ENCODE results near the gene TEX19.

The TEX19 gene

DNA sequence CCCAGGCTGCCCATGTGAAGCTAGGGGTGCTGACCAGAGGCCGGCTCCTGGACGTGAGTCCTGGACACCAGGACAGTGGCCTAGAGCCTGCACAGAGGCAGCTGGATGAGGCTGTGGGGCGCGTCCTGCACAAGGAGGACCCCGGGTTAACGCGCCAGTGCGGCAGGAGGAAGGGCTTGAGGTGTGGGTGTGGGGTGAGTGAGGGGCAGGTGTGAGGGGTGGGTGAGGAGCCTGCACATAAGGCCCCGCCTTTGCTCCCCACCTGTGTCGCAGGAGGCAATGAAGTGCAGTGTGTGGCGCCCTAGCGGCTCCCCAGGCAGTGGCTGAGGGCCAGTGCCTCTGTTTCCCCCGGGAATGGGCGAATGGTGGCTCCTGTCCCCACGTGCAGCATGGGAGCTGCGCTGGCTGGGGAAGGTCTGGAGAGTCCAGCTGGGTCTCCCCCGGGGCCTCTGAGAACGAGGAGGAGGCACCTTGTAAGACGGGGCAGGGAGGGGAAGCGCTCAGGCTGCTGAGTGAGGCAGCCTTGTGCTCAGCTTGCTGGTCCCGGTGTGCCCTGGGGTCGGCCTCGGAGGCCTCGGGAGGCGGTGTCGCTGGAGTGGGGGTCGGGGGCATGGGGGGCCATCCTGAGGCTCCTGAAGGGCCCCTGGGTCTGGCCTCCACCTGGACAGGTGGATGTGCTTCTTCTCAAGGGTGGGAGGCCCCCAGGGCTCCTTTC lies 44.9 kb upstream of the TEX19 start:
- DNase-seq (ENCODE audit: extremely low spot score) = no peak
- POLR2A ChIA-PET = interaction anchor here (0.6 kb wide), 1 partner anchor 582 kb away, joined by 6 read pairs; no protein-coding TSS in a partner anchor
- TF ChIP-seq, protein P1, sequence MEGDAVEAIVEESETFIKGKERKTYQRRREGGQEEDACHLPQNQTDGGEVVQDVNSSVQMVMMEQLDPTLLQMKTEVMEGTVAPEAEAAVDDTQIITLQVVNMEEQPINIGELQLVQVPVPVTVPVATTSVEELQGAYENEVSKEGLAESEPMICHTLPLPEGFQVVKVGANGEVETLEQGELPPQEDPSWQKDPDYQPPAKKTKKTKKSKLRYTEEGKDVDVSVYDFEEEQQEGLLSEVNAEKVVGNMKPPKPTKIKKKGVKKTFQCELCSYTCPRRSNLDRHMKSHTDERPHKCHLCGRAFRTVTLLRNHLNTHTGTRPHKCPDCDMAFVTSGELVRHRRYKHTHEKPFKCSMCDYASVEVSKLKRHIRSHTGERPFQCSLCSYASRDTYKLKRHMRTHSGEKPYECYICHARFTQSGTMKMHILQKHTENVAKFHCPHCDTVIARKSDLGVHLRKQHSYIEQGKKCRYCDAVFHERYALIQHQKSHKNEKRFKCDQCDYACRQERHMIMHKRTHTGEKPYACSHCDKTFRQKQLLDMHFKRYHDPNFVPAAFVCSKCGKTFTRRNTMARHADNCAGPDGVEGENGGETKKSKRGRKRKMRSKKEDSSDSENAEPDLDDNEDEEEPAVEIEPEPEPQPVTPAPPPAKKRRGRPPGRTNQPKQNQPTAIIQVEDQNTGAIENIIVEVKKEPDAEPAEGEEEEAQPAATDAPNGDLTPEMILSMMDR (IDR thresholded peaks at IDR 0.05; ENCODE audit: control extremely low read depth, extremely low read depth, low read depth, missing control alignments) = no peak
- CTCF ChIA-PET = interaction anchor here (1.4 kb wide), 1 partner anchor 13 kb away, joined by 5 read pairs; no protein-coding TSS in a partner anchor

DNA sequence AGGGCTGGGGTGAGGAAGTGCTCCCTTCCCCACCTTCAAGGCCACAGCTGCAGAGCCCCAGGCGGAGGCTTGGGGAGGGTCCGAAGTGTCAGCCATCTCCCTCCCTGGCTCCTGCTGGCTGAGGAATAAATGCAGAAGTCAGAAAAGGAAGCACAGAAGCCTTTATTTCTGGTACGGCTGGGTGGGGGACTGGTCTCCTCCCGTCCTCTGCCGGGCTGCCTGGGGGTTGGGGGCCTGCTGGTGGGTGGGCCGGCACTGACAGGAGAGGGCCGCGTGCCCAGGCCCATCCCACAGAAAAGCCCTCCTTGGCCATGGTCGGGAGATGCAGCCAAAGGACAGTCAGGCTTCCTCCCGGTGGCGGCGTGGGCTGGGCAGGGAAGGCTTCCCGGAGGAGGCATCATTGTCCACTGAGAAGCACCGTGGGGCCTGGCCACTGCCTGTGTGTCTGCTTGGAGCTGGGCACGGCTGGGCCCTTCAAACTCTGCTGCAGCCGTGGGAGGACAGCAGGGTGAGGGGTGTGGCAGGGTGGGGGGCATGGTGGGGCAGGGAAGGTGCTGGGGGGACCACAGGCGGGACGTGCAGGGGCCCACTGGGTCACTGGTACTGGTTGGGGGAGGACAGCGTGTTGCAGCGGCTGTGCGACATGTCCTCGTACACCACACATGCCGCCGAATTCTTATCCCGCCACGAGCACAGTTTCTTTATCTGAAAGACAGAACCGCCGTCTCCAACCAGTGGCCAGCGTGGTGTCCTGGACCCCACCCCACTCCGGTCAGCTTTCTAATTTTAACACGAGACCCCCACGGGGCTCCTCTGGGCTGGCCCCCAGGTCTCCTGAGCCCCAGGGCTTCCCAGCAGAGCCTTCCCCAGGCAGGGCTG lies 44.1 kb upstream of the TEX19 start:
- CTCF ChIA-PET = no interaction called here
- DNase-seq (ENCODE audit: extremely low spot score) = no peak
- TF ChIP-seq, protein P1 (IDR thresholded peaks at IDR 0.05; ENCODE audit: control extremely low read depth, extremely low read depth, low read depth, missing control alignments) = no peak
- POLR2A ChIA-PET = no interaction called here

DNA sequence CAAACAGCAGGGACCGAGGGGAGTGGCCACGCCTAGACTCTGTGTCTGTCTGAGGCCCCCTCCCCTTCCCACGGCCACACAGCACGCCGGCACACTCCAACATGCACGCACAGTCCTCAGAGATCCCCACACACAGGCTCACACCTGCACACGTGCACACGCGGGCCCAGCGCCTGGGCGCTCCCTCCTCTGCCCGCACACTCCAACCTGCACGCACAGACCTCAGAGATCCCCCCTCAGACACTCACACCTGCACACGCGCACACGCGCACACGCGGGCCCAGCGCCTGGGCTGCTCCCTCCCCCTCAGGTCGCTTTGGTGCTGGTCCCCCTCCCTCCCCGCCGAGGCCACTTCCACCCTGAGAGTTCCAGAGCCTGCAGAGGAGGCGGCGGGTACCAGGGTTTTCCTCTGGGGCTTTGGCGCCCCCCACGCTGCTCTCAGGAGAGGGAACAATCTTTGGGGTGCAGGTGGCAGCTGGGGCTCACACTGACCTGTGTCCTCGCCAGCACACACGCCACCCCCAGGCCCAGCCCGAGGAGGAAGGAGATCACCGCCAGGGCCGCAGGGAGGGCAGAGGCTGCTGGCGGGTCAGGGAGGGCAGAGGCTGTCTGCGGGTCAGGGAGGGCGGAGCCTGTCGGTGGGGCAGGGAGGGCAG lies 43.2 kb upstream of the TEX19 start:
- CTCF ChIA-PET = no interaction called here
- TF ChIP-seq, protein P1 (IDR thresholded peaks at IDR 0.05; ENCODE audit: control extremely low read depth, extremely low read depth, low read depth, missing control alignments) = no peak
- POLR2A ChIA-PET = no interaction called here
- no peak for DNase-seq (ENCODE audit: extremely low spot score)

DNA sequence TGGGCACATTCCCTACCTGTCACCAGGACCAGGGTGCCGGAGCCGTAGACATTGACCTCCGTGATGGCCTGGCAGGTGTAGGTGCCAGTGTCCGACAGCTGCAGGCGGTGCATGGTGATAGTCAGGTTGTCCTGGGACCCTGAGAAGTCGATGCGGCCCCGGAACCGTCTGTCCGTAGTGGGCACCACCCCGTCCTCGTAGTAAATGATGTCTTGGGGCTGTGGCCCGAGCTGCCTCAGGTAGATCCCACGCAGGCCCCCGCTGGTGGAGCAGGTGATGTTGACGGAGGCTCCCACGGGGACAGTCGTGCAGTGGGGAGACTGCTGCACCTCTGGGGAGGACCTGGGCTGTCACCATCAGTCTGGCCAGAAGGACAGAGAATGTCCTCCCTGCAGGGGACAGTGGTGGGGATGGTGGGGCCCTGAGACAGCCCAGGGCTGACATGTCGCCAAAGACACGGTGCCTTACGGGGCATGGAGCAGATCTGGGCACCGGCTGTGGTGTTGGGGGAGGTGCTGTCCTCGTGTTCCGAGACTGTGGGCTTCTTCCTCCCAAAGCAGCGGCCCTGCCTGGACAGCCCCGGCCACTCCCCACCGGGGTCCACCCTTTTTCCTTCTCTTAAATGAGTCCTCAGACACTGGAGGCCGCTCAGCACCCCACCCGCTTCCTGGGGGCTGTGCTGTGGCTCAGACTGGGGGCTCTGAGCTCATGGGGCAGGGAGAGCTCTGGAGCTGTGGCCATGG lies 42.2 kb upstream of the TEX19 start:
- TF ChIP-seq, protein P1 (IDR thresholded peaks at IDR 0.05; ENCODE audit: control extremely low read depth, extremely low read depth, low read depth, missing control alignments) = no peak
- CTCF ChIA-PET = interaction anchor here (1.2 to 1.7 kb wide), 3 partner anchors 8 to 80 kb away, joined by 3 to 11 read pairs (median 3); no protein-coding TSS in a partner anchor

DNA sequence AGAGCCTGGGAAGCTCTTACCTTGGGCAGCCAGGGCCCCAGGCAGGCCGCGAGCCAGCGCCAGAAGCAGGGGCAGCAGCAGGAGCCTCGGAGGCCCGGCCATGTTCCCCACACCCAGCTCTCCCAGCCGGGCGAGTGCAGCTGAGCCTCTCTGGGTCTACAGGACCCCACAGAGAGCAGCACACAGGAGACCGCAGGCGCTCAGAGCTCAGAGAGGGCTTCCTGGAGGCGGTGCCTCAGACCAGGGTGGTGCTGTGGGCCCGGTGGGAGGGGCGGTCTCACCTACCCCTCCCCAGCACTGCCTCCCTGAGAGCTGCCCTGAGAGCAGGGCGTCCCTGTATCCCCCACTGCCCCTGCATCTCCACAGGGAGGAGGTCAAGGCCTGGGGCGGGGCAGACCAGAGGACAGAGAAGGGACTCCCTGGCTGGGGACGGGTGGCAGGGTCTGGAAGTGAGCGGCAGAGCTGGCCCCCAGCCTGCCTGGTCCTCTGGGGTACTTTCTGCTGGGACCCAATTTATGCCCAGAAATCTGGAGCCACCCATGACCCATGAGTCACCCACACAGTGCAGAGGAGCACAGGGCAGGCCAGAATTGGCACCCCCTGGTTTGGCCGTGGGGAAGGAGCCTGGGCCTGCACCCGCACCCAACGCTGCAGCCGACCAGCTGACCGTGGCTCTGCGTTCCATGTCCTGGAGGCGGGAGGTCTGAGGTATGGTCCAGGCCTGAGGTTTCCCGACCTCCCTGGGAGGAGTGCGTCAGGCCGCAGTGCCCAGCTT lies 41.5 kb upstream of the TEX19 start, which contains the start of gene CD7:
Gene CD7, minus strand, starts transcription at position 215 of the 775 bp plus-strand sequence. Its CDS starts 113 bp downstream, at position 102.
- no peak for DNase-seq (ENCODE audit: extremely low spot score)
- POLR2A ChIA-PET = no interaction called here
- TF ChIP-seq, protein P1 (IDR thresholded peaks at IDR 0.05; ENCODE audit: control extremely low read depth, extremely low read depth, low read depth, missing control alignments) = no peak
- CTCF ChIA-PET = interaction anchor here (1.2 to 1.7 kb wide), 3 partner anchors 8 to 81 kb away, joined by 3 to 11 read pairs (median 3); no protein-coding TSS in a partner anchor

More for the DNA sequence above, 42.2 kb upstream of the TEX19 start:
- no peak for DNase-seq (ENCODE audit: extremely low spot score)
- POLR2A ChIA-PET = no interaction called here

All from GM10248 (cell line).